ENCODE data around the gene CNDP1. TPM values are rescaled to one million over a fixed set of nuclear protein-coding genes. Genes with fewer than 3 reads are reported as not detected.

Gene CNDP1
- total RNA-seq, 1 donor from 2014 or later, result not detected

DNA sequence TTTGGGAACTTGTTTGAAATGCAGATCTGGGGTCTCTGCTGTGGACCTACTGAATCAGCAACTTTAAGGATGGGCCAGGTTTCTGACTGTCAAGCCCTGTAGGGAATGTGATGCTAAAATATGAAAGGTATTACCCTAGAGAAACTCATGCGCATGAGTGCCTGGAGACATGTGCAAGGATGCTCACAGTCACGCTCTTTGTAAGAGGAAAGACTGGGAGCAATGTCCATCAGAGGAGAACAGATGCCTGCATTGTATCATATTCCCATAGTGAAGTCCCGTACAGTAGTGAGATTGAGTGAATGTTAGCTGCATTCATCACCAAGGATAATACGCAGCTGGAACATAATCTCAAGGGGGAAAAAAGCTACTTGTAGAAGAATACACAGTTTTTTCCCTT, 77.5 kb downstream of the CNDP1 start:
- H3K4me3 Mint-ChIP-seq (ENCODE audit: unreplicated experiment), result no peak overlapping the region
- TF ChIP-seq EZH2 (IDR thresholded peaks at IDR 0.05; ENCODE audit: insufficient read depth, low read length), result no peak
- TF ChIP-seq, protein P1, sequence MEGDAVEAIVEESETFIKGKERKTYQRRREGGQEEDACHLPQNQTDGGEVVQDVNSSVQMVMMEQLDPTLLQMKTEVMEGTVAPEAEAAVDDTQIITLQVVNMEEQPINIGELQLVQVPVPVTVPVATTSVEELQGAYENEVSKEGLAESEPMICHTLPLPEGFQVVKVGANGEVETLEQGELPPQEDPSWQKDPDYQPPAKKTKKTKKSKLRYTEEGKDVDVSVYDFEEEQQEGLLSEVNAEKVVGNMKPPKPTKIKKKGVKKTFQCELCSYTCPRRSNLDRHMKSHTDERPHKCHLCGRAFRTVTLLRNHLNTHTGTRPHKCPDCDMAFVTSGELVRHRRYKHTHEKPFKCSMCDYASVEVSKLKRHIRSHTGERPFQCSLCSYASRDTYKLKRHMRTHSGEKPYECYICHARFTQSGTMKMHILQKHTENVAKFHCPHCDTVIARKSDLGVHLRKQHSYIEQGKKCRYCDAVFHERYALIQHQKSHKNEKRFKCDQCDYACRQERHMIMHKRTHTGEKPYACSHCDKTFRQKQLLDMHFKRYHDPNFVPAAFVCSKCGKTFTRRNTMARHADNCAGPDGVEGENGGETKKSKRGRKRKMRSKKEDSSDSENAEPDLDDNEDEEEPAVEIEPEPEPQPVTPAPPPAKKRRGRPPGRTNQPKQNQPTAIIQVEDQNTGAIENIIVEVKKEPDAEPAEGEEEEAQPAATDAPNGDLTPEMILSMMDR (IDR thresholded peaks at IDR 0.05; ENCODE audit: insufficient read depth, low read depth, low read length), result no peak
- Histone ChIP-seq H3K4me1 (ENCODE audit: insufficient read depth, low read length) (no peaks in the 10 kb centered on the region), H3K36me3 (ENCODE audit: insufficient read depth, low read length) (no peaks in the 10 kb centered on the region), H3K27ac (ENCODE audit: low read depth, low read length) (no peak overlapping the region), H2AFZ (ENCODE audit: low read depth, low read length) (no peak overlapping the region), H3K9me3 (ENCODE audit: insufficient read depth, low read depth, low read length) (no peaks in the 10 kb centered on the region), H3K27me3 (ENCODE audit: insufficient read depth, low read length) (no peaks in the 10 kb centered on the region), H4K20me1 (ENCODE audit: insufficient read depth, low read length) (peaks cover 67% of the 10 kb centered on the region), H3K4me3 (ENCODE audit: insufficient read depth, low read depth, low read length) (no peak overlapping the region), H3K79me2 (ENCODE audit: insufficient read depth, low read length) (peaks cover 64% of the 10 kb centered on the region), H3K4me2 (ENCODE audit: low read length) (no peak overlapping the region), H3K9ac (ENCODE audit: low read length) (no peak overlapping the region)
- DNase-seq (ENCODE audit: low read depth) (no peak), FAIRE-seq (no peak)
- H3K27me3 Mint-ChIP-seq (ENCODE audit: low read depth, unreplicated experiment), result no peaks in the 10 kb centered on the region
- H3K9me3 Mint-ChIP-seq (ENCODE audit: unreplicated experiment), result no peaks in the 10 kb centered on the region
- H3K27ac Mint-ChIP-seq (ENCODE audit: unreplicated experiment), result no peak overlapping the region
- H3K36me3 Mint-ChIP-seq (ENCODE audit: low read depth, unreplicated experiment), result peaks cover 3% of the 10 kb centered on the region
- H3K4me1 Mint-ChIP-seq (ENCODE audit: low read depth, unreplicated experiment), result peaks cover 1% of the 10 kb centered on the region

DNA sequence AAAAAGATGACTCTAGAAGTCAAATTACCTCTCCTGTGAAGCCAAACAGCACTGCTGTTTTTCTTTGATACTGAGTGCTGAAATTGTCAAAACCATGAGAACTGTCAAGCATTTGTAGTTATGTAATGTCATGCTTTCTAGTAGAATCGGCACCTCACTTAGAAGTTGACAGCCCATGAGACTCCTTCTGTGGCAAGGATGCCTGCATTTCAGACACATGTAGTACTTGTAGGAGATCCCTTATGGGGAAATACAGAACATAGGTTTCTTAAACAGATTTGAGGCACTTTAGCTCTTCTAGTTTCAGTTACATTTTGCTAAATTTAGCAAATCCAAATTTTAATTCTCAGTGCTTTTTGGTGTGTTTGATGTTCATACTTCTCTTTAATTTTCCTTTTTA, 79.1 kb downstream of the CNDP1 start:
- no peaks in the 10 kb centered on the region for H3K27me3 Mint-ChIP-seq (ENCODE audit: low read depth, unreplicated experiment)
- Histone ChIP-seq H3K4me1 (ENCODE audit: insufficient read depth, low read length) (no peaks in the 10 kb centered on the region), H3K4me3 (ENCODE audit: insufficient read depth, low read depth, low read length) (no peak overlapping the region), H3K27me3 (ENCODE audit: insufficient read depth, low read length) (no peaks in the 10 kb centered on the region), H3K9ac (ENCODE audit: low read length) (no peak overlapping the region), H3K9me3 (ENCODE audit: insufficient read depth, low read depth, low read length) (no peaks in the 10 kb centered on the region), H3K79me2 (ENCODE audit: insufficient read depth, low read length) (peaks cover 63% of the 10 kb centered on the region), H2AFZ (ENCODE audit: low read depth, low read length) (no peak overlapping the region), H3K4me2 (ENCODE audit: low read length) (no peak overlapping the region), H4K20me1 (ENCODE audit: insufficient read depth, low read length) (peaks cover 73% of the 10 kb centered on the region), H3K36me3 (ENCODE audit: insufficient read depth, low read length) (no peaks in the 10 kb centered on the region), H3K27ac (ENCODE audit: low read depth, low read length) (no peak overlapping the region)
- peaks cover 1% of the 10 kb centered on the region for H3K4me1 Mint-ChIP-seq (ENCODE audit: low read depth, unreplicated experiment)
- H3K27ac Mint-ChIP-seq (ENCODE audit: unreplicated experiment), result no peak overlapping the region
- H3K9me3 Mint-ChIP-seq (ENCODE audit: unreplicated experiment), result no peaks in the 10 kb centered on the region
- TF ChIP-seq, protein P1 (IDR thresholded peaks at IDR 0.05; ENCODE audit: insufficient read depth, low read depth, low read length), result no peak
- TF ChIP-seq EZH2 (IDR thresholded peaks at IDR 0.05; ENCODE audit: insufficient read depth, low read length), result no peak
- DNase-seq (ENCODE audit: low read depth), result no peak
- peaks cover 3% of the 10 kb centered on the region for H3K36me3 Mint-ChIP-seq (ENCODE audit: low read depth, unreplicated experiment)
- H3K4me3 Mint-ChIP-seq (ENCODE audit: unreplicated experiment), result no peak overlapping the region
- peak; percentile 26 for FAIRE-seq

DNA sequence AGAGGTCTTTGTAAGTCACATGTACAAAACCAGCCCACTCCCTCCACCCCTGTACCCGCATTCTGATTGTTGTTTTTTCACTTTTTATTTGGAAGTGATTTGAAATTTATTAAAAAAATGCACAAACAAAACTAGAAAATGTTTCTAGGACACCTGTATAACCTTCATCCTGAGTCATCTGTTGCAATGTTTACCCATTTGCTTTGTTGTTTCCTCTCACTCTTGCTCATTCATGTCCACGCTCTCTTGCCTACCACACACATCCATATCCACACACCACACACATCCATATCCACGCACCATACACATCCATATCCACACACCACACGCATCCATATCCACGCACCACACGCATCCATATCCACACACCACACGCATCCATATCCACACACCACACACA, 82.2 kb downstream of the CNDP1 start:
- no peaks in the 10 kb centered on the region for H3K27me3 Mint-ChIP-seq (ENCODE audit: low read depth, unreplicated experiment)
- no peak overlapping the region for H3K4me2 ChIP-seq (ENCODE audit: low read length)
- H3K9me3 Mint-ChIP-seq (ENCODE audit: unreplicated experiment), result no peaks in the 10 kb centered on the region
- no peak overlapping the region for H3K4me3 ChIP-seq (ENCODE audit: insufficient read depth, low read depth, low read length)
- TF ChIP-seq, protein P1 (IDR thresholded peaks at IDR 0.05; ENCODE audit: insufficient read depth, low read depth, low read length), result no peak
- TF ChIP-seq EZH2 (IDR thresholded peaks at IDR 0.05; ENCODE audit: insufficient read depth, low read length), result no peak
- no peaks in the 10 kb centered on the region for H3K4me1 ChIP-seq (ENCODE audit: insufficient read depth, low read length)
- DNase-seq (ENCODE audit: low read depth) (no peak), FAIRE-seq (no peak)
- H3K27me3 ChIP-seq (ENCODE audit: insufficient read depth, low read length), result no peaks in the 10 kb centered on the region
- peaks cover 57% of the 10 kb centered on the region for H3K79me2 ChIP-seq (ENCODE audit: insufficient read depth, low read length)
- no peak overlapping the region for H3K27ac ChIP-seq (ENCODE audit: low read depth, low read length)
- H3K27ac Mint-ChIP-seq (ENCODE audit: unreplicated experiment), result no peak overlapping the region
- H4K20me1 ChIP-seq (ENCODE audit: insufficient read depth, low read length), result peaks cover 66% of the 10 kb centered on the region
- no peak overlapping the region for H2AFZ ChIP-seq (ENCODE audit: low read depth, low read length)
- H3K36me3 Mint-ChIP-seq (ENCODE audit: low read depth, unreplicated experiment), result peaks cover 3% of the 10 kb centered on the region
- no peak overlapping the region for H3K4me3 Mint-ChIP-seq (ENCODE audit: unreplicated experiment)
- no peaks in the 10 kb centered on the region for H3K9me3 ChIP-seq (ENCODE audit: insufficient read depth, low read depth, low read length)
- no peak overlapping the region for H3K9ac ChIP-seq (ENCODE audit: low read length)
- peaks cover 4% of the 10 kb centered on the region for H3K4me1 Mint-ChIP-seq (ENCODE audit: low read depth, unreplicated experiment)
- H3K36me3 ChIP-seq (ENCODE audit: insufficient read depth, low read length), result no peaks in the 10 kb centered on the region
